HUES64 (cell line): Measurements from ENCODE around the gene SHISAL1.

Experiments used
- H3K27ac ChIP-seq: 2 replicates; pipeline ENCODE4 v1.7.0; 2013; ENCODE audit warnings: low read depth, low read length, inconsistent platforms
- H3K27me3 ChIP-seq: 2 replicates; pipeline ENCODE4 v1.6.1; 2013; ENCODE audit warnings: mild to moderate bottlenecking, low read length; ENCODE audit not compliant: insufficient read depth
- H3K36me3 ChIP-seq: 2 replicates; pipeline ENCODE4 v1.6.1; 2013; ENCODE audit warnings: mild to moderate bottlenecking, low read length; ENCODE audit not compliant: insufficient read depth
- H3K4me1 ChIP-seq: 2 replicates; pipeline ENCODE4 v1.6.1; 2013; ENCODE audit warnings: mild to moderate bottlenecking, low read length, moderate library complexity; ENCODE audit not compliant: insufficient read depth
- H3K4me3 ChIP-seq: 2 replicates; pipeline ENCODE4 v1.5.1; 2013; ENCODE audit warnings: mild to moderate bottlenecking, low read length, moderate library complexity
- H3K9ac ChIP-seq: 2 replicates; pipeline ENCODE4 v1.6.1; 2013; ENCODE audit warnings: mild to moderate bottlenecking, low read depth, low read length
- H3K9me3 ChIP-seq: 2 replicates; pipeline ENCODE4 v1.6.1; 2013; ENCODE audit warnings: low read depth, low read length; ENCODE audit not compliant: insufficient read depth
- WGBS: fragments of 150-250, 120-280 bp; methylation state at CpG from one replicate; pipeline ENCODE4 v1.1.7; 2013; ENCODE audit warnings: missing lambda C conversion rate; 5-methylcytosine and 5-hydroxymethylcytosine counted together

SHISAL1 gene

DNA sequence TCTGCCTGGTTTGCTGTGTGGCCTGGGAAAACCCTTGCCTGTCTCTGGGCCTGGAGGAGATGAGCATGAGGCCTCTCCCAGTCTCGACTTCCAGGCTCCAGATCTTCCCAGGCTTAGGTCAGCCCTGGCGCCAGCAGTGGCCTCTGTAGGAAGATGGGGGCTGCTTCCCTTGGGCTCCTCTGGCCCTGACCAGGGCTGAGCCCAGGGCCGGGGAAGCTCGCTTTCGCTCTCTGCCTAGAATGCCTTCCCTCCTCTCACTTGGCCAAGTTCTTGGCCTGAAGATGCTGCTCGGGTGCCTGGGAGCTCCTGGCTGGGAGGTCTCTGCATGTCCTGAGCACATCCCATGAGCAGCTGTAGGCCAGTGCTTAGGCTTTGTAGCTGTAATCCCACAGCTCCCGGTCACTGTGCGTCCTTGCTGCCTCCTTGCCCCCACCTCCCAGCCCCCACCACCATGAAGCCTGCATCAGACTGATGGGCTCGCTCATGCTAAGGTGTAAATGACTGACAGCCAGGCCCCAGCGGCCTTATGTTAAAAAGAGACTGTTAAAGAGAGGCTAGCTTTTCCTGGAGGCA is 25.5 kb downstream of the SHISAL1 start:
- Histone ChIP-seq H3K36me3 (no peaks in the 10 kb centered on the region), H3K27ac (no peak overlapping the region), H3K9ac (no peak overlapping the region), H3K27me3 (no peaks in the 10 kb centered on the region), H3K4me1 (peaks cover 7% of the 10 kb centered on the region; the same call in 1 of the 2 replicates), H3K4me3 (no peak overlapping the region), H3K9me3 (no peaks in the 10 kb centered on the region)
- WGBS: 93% methylated on average over 10 of the region's 10 CpGs

DNA sequence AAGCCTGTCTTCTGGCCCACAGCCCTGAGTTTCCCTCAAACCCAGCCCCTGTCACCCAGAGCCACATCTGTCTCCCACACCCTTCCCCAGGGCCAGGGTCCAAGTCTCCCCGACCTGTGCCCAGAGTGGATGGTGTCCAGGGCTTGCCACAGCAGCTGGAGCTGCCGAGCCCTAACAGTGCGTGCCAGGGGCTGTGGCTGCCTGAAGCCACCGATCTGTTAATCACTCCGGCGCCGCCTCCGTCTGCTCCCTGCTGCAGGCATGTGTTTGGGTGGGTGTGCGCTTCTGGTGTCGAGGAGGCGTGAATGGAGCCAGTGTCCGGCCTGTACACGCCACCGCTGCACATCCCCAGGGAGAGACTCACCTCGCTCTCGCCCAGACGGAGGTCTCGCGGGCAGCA is 26.1 kb downstream of the SHISAL1 start:
- Histone ChIP-seq H3K36me3 (no peaks in the 10 kb centered on the region), H3K27me3 (no peaks in the 10 kb centered on the region), H3K4me1 (0 out of 2 replicates have a peak, but pooled peaks cover 7% of the 10 kb centered on the region), H3K4me3 (no peak overlapping the region), H3K27ac (no peak overlapping the region), H3K9ac (no peak overlapping the region), H3K9me3 (no peaks in the 10 kb centered on the region)
- WGBS: 95% methylated on average over 19 of the region's 19 CpGs

DNA sequence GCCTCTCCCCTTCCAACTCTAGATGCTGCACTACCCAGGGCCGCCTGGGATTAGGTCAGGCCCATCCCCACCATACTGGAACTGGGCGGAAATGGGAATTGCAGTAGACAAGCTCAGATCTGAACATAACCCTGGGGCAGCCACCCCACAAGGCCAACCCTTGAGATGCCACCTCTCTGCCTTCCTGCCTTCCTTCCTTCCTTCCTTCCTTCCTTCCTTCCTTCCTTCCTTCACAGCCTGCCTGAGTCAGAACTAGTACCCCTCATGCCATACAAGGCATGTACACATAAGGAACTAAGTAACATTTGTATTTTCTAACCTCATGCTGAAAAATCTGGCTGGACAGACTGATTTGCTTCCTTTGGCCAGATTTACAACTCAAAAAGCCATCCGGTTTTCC is 28.0 kb downstream of the SHISAL1 start:
- Histone ChIP-seq H3K36me3 (no peaks in the 10 kb centered on the region), H3K4me3 (no peak overlapping the region), H3K27ac (no peak overlapping the region), H3K9ac (no peak overlapping the region), H3K27me3 (no peaks in the 10 kb centered on the region), H3K9me3 (no peaks in the 10 kb centered on the region), H3K4me1 (0 out of 2 replicates have a peak, but pooled peaks cover 2% of the 10 kb centered on the region)
- 90% methylated on average over 3 of the region's 3 CpGs for WGBS

DNA sequence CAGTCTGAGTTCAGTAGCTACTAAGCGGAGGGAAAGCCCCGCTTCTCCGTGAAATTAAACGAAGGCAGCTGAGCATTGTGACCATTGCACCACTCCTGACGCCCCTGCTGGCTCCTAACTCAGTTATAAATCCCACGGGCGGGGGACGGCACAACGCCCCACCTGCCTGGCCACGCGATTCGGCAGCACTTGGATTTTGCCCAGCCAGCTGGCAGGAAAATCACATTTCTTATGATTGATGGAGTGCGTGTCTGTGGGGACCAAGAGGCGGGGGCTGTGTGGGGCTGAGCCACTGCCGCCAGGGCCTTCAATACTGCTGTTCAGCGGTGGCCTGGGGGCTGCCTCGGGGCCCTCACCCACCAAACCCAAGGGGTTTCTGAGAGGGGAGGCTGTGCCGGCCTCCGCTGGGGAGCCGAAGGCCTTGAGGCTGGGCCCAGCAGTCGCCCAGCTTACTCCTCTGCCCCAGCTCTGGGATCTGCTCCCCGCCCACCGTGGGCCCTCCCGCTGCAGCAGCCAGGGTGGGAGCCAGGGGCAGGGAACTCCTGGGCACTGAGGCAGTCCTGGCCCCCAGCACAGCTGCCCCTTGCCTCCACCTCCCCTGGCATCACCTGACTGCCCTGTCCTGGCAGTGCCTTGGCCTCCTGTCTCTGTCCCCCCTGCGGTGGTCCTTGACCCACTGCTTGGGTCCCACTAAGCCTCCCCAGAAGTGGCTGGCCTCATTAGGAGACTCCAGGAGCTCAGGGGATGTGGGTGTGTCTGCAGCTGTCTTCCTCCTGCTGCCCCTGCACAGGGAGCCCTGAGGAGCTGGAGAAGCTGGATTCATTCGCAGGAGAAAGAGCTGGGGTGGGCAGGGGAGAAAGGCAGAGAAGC is 30.7 kb downstream of the SHISAL1 start:
- Histone ChIP-seq H3K27me3 (no peaks in the 10 kb centered on the region), H3K4me1 (no peaks in the 10 kb centered on the region), H3K9ac (no peak overlapping the region), H3K36me3 (no peaks in the 10 kb centered on the region), H3K4me3 (no peak overlapping the region), H3K9me3 (no peaks in the 10 kb centered on the region), H3K27ac (no peak overlapping the region)
- 91% methylated on average over 26 of the region's 26 CpGs for WGBS

DNA sequence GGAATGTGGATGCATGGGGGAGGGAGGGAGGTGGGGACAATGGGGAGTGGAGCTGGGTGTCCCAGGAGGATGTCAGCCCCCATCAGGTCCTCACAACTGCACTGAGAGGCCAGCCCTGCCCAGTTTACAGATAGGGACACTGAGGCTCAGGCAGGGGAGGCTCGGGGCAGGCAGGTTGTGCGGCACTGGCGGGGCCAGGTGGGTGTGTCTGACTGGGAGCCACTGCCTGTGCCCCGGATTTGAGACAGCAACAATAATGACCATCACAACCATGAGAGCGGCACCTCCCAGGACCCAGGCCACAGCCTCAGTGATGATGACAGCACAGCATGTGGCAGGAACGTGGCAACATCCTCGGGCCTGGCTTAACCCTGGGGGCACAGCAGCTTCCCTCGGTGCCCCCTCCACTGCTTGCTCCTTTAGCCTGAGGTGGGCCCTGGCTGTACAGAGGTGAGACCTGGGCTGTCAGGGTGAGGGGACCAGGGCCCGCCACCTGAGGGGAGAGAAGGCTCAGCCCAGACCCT is 32.0 kb downstream of the SHISAL1 start:
- no peak overlapping the region for H3K4me3 ChIP-seq
- 92% methylated on average over 9 of the region's 9 CpGs for WGBS
- H3K27ac ChIP-seq: no peak overlapping the region
- H3K27me3 ChIP-seq: no peaks in the 10 kb centered on the region
- no peaks in the 10 kb centered on the region for H3K9me3 ChIP-seq
- no peaks in the 10 kb centered on the region for H3K36me3 ChIP-seq
- H3K4me1 ChIP-seq: no peaks in the 10 kb centered on the region; the same call in 1 of the 2 replicates
- H3K9ac ChIP-seq: no peak overlapping the region

DNA sequence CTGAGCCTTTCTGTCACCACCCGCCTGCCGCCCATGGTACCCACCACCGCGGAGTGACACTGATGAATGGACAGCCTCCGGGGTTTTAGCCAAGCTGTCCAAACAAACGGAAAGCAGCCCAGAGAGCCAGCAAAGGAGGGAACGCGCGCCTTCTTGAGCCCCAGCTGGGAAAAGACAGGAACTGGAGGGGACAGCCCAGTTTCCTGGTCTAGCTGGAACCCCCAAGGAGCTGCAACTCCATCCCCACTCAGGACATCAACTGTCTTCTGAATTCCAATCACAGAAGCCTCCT is 33.7 kb downstream of the SHISAL1 start:
- no peaks in the 10 kb centered on the region for H3K9me3 ChIP-seq
- no peak overlapping the region for H3K27ac ChIP-seq
- no peaks in the 10 kb centered on the region; the same call in 1 of the 2 replicates for H3K4me1 ChIP-seq
- no peaks in the 10 kb centered on the region for H3K36me3 ChIP-seq
- H3K27me3 ChIP-seq: no peaks in the 10 kb centered on the region
- 91% methylated on average over 9 of the region's 9 CpGs for WGBS
- H3K9ac ChIP-seq: no peak overlapping the region
- no peak overlapping the region for H3K4me3 ChIP-seq

DNA sequence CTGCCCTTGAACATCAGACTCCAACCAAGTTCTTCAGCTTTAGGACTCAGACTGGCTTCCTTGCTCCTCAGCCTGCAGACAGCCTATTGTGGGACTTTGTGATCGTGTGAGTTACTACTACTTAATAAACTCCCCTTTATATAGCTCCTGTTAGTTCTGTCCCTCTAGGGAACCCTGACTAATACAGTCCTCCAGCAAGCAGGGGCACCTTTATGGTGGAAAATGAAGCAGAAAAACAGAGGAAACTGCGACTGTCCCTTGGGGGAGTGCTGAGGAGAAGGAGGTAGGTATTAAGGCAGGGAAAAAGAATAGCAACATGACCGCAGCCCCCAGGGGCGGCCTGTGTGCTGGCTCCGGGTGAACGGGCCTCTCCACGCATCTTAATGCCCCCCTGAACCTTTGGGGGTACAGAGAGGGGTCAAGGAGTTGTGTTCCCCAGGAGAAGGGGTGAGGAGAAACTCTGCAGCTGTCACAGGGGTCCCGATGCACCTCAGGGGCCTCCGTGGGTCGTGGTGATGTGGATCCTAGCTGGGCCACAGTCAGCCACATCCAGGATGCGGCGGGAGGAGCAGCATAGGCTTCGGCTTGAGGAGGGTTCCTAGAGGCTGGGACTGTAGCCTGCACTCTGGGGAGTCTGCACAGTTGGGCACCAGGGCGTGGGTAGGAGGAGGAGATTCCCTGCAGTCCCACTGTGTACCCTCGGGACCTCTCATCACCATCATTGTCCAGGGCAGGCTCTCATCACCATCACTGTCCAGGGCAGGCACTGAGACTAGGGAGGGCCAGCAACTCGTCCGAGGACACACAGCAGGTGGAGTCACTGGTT is 34.3 kb downstream of the SHISAL1 start:
- H3K27me3 ChIP-seq: no peaks in the 10 kb centered on the region
- no peak overlapping the region for H3K4me3 ChIP-seq
- WGBS: 92% methylated on average over 17 of the region's 17 CpGs
- H3K9ac ChIP-seq: no peak overlapping the region
- no peak overlapping the region for H3K27ac ChIP-seq
- no peaks in the 10 kb centered on the region for H3K9me3 ChIP-seq
- H3K36me3 ChIP-seq: no peaks in the 10 kb centered on the region
- H3K4me1 ChIP-seq: peaks cover 2% of the 10 kb centered on the region; the same call in 1 of the 2 replicates

DNA sequence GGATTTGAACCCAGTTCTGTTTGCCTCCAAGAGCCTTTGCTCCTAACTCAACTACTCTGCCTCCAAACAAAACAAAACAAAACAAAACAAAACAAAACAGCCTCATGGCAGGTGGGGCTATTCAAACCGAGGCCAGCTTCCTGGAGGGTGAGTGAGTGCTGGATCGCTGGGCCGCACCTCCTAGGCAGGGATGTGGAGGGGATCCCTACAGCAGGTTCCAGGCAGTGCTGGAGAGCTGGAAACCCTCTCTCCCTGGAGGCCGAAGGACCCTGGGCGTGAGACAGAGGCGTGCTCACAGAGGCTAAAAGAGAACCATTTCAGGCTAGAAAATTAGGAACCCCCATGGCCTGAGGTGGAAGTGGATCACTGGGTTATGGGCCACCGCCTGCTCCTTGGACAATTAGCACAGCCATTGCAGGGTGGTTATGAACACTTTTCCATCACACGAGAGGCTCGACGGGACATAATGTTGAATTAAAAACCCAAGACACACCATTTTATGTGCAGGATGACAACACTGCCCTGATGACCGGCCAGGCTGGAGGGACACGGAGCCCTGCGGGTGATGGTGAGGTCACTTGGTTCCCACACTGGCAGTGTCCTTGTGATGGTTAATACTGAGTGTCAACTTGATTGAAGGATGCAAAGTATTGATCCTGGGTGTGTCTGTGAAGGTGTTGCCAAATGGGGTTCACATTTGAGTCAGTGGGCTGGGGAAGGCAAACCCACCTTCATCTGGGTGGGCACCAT is 35.2 kb downstream of the SHISAL1 start:
- 92% methylated on average over 13 of the region's 13 CpGs for WGBS
- H3K27ac ChIP-seq: no peak overlapping the region
- no peak overlapping the region for H3K4me3 ChIP-seq
- no peaks in the 10 kb centered on the region for H3K9me3 ChIP-seq
- no peak overlapping the region for H3K9ac ChIP-seq
- H3K27me3 ChIP-seq: no peaks in the 10 kb centered on the region
- no peaks in the 10 kb centered on the region for H3K36me3 ChIP-seq
- peaks cover 3% of the 10 kb centered on the region; the same call in 1 of the 2 replicates for H3K4me1 ChIP-seq

DNA sequence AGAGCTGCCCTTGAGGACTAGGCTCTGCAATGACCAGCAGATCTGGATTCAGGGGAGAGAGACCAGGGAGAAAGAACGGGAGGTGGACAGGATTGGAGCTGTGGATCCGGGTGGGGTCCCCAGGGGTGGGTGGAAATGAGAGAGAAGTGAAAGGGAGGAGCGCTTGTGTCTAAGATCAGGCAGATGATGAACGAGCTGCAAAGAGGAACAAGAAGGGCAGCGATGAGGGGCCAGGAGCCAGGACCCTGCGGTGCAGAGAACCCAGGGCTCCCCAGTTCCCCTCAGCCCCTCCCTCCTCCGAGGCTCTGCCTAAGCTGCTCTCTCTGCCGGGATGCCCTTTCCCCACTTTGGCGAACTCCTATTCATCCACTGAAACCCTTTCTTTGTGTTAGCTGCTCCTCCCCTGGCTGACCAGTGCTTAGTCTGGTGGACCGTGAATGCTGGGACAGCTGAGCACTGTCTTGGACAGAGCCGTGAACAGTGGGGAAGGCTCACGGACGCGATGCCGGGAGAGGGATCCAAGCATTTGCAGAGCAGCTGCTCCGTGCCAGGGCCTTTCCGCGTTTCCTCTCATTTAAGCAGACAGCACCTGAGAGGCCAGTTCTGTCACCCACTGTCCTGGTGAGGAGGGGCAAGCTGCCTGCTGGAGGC is 35.9 kb downstream of the SHISAL1 start:
- no peaks in the 10 kb centered on the region for H3K9me3 ChIP-seq
- no peak overlapping the region for H3K9ac ChIP-seq
- WGBS: 85% methylated on average over 18 of the region's 18 CpGs
- no peaks in the 10 kb centered on the region for H3K27me3 ChIP-seq
- no peaks in the 10 kb centered on the region for H3K36me3 ChIP-seq
- no peak overlapping the region for H3K27ac ChIP-seq
- H3K4me3 ChIP-seq: no peak overlapping the region
- peaks cover 3% of the 10 kb centered on the region; the same call in 1 of the 2 replicates for H3K4me1 ChIP-seq

DNA sequence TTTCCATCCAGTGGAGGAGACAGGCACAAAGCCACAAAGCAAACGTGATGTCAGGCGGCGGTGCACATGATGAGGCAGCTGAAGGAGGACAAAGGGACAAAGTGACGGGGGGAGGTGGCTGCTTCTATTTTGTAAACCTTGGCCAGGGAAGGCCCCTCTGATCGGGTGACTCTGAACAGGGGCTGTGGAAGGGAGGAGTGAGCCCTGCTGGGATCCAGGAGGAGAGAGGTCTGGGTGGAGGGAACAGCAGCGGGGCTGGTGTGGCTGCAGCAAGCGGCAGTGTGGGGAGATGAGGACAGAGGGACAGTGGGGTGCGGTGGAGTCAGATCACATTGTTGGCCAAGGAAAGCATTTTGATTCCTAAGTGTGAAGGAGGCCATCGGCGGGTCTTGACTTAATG is 36.7 kb downstream of the SHISAL1 start:
- Histone ChIP-seq H3K4me1 (peaks cover 8% of the 10 kb centered on the region; the same call in 1 of the 2 replicates), H3K4me3 (no peak overlapping the region), H3K9me3 (no peaks in the 10 kb centered on the region), H3K9ac (no peak overlapping the region), H3K27me3 (no peaks in the 10 kb centered on the region), H3K27ac (no peak overlapping the region), H3K36me3 (no peaks in the 10 kb centered on the region)
- WGBS: 85% methylated on average over 10 of the region's 10 CpGs
